GM21367 (cell line): ENCODE results near the gene SECISBP2.
"Not testable (repeated sequence)": the region's sequence is repeated elsewhere in the genome, so short reads cannot be mapped to it uniquely, and the experiment has no call there.

ENCODE experiments used
- ATAC-seq: cut with Tn5 transposase; IDR thresholded peaks from one replicate; pipeline ENCODE4 v1.9.1; 2021; ENCODE audit not compliant: unreplicated experiment

SECISBP2 gene, protein sequence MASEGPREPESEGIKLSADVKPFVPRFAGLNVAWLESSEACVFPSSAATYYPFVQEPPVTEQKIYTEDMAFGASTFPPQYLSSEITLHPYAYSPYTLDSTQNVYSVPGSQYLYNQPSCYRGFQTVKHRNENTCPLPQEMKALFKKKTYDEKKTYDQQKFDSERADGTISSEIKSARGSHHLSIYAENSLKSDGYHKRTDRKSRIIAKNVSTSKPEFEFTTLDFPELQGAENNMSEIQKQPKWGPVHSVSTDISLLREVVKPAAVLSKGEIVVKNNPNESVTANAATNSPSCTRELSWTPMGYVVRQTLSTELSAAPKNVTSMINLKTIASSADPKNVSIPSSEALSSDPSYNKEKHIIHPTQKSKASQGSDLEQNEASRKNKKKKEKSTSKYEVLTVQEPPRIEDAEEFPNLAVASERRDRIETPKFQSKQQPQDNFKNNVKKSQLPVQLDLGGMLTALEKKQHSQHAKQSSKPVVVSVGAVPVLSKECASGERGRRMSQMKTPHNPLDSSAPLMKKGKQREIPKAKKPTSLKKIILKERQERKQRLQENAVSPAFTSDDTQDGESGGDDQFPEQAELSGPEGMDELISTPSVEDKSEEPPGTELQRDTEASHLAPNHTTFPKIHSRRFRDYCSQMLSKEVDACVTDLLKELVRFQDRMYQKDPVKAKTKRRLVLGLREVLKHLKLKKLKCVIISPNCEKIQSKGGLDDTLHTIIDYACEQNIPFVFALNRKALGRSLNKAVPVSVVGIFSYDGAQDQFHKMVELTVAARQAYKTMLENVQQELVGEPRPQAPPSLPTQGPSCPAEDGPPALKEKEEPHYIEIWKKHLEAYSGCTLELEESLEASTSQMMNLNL

DNA sequence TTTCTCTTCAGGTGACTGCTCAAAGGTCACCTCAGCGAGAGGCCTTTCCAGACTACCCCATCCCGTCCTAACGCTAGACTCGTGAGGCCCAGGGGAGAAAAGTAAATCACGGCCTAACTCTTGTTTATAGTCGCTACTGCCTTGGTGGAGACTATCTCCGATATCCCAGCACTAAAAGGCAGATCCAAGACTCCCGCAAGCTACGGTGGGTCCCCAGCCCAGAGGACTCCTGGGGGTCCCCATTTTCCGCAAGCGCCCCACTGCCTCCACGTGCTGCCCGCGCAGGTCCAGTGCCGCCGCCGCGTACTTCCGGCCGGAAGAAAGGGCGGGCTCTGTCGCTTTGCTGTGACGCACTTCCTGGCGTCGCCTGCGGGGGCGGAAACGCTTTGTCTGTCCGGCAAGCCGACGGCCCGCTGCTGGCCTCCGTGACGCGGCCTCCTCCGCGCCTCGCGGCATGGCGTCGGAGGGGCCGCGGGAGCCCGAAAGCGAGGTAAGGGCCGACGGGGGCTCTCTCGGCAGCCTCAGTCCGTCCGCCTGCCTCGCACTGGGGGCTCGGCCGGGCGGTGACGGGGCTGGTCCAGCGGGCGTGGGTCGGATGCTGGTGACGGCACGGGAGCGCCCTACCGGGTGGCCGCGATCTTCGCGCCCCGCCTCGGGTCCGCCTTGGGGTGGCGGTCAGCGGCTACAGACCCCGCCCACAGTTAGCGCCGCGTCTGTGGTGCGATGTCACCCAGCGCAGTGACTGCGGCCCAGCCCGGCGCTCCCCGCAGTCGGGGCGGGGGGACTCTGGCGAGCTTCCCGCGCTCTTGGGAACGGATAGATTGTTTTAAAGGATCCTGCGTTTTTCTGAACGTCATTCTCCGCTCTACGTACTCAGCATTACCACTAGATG lies at the start of gene SECISBP2:
Gene SECISBP2 (plus strand): TSS at position 378 of the 892 bp plus-strand sequence. CDS start 77 bp downstream, at position 455.
- peak; percentile 83 for ATAC-seq

DNA sequence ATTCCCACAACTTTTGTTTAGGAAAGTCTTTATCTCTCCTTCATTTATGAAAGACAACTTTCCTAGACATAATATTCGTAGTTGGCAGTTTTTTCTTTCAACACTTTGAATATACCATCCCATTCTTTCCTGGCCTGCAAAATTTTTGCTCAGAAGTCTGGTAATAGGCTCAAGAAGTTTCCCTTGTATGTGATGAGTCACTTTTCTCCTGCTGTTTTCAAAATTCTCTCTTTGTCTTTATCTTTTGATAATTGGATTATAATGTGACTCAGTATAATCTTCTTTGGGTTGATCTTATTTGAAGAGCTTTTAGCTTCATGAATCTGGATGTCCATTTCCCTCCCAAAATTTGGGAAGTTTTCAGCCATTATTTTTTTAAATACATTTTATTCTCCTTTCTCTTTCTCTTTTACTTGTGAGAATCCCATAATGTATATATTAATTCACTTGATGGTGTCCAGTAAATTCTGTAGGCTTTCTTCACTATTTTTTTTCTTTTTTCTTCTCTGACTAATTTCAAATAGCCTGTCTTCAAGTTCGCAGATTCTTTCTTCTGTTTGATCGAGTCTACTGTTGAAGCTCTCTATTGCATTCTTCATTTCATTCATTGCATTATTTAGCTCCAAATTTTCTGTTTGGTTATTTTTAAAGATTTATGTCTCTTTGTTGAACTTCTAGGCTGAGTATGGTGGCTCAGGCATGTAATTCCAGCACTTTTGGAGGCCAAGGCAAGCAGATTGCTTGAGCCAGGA lies 44.6 kb upstream of the SECISBP2 start:
- no peak for ATAC-seq

DNA sequence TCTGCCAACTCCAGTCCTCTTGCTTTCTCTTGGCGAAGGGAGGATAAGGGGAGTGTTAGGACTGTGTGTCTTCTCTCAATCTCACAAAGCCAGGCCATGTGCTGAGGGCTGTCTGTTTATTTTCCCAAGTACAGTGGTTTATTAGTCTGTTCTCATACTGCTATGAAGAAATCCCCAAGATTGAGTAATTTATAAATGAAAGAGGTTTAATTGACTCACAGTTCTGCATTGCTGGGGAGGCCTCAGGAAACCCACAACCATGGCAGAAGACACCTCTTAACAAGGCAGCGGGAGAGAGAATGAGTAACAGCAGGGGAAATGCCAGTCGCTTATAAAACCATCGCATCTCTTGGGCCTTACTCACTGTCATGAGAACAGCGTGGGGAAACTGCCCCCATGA lies 43.5 kb upstream of the SECISBP2 start:
- ATAC-seq, result no peak

DNA sequence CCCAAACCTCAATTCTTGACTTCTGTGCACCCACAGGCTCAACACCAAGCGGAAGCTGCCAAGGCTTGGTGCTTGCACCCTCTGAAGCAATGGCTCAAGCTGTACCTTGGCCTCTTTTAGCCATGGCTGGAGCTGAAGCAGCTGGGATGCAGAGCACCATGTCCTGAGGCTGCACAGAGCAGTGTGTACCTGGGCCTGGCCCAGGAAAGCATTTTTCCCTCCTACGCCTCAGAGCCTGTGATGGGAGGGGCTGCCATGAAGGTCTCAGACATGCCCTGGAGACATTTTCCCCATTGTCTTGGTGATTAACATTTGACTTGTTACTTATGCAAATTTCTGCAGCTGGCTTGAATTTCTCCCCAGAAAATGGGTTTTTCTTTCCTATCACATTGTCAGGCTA lies 42.3 kb upstream of the SECISBP2 start:
- ATAC-seq, result not testable (repeated sequence)

DNA sequence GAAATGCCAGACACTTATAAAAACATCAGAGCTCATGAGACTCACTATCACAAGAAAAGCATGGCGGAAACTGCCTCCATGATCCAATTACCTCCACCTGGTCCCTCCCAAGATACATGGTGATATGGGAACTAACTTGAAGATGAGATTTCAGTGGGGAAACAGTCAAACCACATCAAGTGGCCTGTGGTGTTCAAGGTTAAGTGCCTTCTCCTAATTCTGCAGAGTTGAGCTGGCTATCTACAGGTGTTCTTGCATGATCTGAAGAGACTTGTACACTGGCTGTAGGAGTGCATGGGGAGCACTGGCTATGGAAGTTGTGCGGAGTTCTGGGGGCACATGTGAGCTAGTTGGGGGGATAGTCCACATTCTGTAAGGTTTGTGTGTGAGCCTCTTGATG lies 41.3 kb upstream of the SECISBP2 start:
- ATAC-seq, result no peak

DNA sequence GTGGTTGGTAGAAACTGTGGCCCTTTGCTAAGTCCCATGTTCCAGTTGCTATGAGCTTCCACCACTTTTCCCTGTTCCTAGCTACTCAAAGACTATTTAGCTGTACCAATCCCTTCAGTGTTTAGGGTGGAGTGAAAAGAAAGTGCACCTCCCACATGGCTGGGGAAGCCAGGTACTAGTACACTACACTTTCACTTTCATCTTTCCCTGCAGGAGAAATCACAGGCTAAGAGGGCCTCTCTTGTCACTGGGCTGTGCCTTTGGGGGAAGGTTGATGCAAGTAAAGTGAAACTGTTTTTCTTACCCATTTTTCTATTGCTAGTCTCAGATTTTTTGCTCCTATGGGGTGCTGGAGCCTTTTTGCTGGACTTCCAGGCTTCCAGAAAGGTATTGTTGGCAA lies 40.8 kb upstream of the SECISBP2 start:
- ATAC-seq, result no peak

DNA sequence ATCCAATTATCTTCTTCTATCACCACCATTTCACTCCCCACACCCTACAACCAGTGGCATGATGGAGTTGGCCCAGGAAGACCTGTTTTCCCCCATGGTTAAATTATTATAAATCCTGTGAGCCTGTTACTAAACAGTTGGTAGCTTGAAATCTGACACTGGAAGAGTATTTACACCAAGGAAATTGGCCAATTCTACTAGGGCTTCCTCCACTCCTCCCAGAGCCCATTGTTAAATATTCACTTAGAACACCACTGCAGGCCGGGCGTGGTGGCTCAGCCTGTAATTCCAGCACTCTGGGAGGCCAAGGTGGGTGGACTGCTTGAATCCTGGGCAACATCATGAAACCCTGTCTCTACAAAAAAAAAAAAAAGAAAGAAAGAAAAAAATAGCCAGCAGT lies 39.7 kb upstream of the SECISBP2 start:
- ATAC-seq, result no peak

DNA sequence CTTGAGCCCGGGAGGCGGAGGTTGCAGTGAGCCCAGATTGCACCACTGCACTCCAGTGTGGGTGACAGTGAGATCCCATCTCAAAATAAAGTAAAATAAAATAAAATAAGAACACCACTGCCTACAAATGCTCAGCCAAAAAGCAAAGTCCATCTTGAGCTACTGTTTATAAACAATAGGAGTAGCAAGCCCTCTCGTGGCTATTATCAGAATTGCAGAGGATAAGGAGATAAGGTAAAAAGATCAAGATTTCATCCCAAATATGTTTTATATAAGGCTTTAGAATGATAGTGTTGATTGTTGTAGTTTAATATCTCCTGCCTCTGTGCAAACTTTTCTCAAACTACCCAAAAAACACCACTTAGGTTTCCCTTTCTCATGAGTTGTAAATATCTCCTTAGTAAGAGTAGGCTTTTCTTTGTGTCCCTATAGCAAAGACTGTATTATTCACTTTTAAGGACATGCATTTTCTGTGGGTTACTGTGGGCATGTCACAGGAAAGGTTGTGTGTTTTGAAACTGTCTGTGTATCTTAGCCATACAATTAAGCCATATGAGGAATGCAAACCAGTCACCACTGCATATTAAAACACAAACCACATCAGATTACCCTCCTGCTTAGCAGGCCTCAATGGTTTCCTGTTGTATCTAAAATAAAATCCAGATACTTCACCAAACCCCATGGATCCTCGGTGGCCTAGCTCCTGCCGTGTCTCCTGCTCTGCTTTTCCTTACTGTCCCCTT lies 39.1 kb upstream of the SECISBP2 start:
- ATAC-seq, result no peak

DNA sequence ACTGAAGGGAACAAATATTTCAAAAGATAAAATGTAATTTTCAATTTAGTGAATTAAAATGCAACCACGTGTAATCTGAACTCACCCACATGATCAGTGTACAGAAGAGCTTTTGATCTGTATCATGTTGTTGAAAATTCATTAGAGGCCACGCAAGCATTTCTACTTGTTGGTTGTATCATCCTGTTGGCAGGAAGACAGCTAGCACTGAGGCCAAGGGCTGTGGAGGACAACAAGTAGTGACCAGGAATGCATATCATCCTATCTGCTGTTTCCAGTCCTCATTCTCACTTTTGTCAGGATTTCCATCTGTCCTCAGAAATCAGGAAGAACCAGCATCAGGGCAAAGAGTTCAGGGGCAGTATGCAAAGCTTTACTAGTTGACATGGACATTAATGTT lies 37.2 kb upstream of the SECISBP2 start:
- ATAC-seq, result no peak

DNA sequence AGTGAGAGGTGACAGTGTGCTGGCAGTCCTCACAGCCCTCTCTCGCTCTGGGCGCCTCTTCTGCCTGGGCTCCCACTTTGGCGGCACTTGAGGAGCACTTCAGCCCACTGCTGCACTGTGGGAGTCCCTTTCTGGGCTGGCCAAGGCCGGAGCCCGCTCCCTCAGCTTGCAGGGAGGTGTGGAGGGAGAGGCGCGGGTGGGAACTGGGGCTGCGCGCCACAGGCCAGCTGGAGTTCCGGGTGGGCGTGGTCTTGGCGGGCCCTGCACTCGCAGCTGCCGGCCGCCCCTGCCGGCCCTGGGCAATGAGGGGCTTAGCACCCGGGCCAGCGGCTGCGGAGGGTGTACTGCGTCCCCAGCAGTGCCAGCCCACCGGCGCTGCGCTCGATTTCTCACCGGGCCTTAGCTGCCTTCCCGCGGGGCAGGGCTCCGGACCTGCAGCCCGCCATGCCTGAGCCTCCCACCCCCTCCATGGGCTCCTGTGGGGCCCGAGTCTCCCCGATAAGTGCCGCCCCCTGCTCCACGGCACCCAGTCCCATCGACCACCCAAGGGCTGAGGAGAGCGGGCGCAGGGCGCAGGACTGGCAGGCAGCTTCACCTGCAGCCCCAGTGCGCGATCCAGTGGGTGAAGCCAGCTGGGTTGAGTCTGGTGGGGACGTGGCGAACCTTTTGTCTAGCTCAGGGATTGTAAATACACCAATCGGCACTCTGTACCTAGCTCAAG lies 35.9 kb upstream of the SECISBP2 start:
- ATAC-seq, result not testable (repeated sequence)

DNA sequence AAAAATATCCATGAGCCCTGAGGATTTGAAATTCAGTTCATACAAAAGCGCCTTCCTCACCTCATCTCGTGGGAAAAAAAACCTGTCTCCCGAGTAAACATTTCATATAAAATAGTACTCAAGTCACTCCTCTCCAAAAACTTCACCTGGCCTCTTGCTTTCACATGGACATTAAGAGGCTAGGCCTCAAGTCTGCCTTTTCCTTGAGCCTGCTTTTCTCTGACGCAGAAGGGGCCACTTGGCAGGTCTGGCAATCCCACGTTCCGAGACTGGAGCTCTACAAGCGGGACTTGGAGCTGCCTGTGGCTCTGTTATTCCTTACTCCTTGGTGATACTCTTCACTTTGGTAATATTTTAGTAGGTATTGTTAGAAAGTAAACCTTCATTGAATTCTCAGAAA lies 34.2 kb upstream of the SECISBP2 start:
- ATAC-seq, result no peak

DNA sequence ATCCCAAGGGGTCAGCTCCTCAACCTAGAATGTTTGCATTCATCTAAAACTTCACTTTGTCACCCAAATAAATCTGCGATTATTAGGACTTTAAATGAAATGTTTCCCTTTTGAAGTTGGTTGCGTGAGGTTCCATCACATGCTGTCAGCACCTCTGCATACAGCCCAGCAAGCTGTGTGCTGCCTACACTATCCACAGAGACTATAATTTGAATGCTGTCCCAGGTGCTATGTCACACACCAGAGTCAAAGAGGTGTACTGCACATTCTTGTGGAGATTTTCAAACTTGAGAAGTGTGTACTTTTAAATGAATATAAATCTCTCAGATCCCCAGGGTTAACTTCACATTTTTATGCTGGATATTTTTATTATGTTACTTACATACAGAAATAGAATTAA lies 26.6 kb upstream of the SECISBP2 start:
- ATAC-seq, result no peak

DNA sequence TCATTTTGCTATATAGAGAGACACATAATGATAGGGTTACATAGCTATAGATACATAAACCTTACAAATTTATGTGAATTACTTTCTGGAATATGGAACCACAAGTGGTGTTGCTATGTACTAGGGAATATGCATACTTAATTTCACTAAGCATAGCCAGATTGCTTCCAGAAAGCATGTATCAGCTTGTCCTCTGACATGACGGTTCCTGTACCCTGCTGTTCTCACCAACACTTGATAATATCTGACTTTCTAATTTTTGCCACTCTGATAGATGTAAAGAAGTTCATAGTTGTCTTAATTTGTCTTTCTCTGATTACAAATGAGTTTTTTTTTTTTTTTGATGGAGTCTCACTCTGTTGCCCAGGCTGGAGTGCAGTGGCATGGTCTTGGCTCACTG lies 25.3 kb upstream of the SECISBP2 start:
- ATAC-seq, result no peak

DNA sequence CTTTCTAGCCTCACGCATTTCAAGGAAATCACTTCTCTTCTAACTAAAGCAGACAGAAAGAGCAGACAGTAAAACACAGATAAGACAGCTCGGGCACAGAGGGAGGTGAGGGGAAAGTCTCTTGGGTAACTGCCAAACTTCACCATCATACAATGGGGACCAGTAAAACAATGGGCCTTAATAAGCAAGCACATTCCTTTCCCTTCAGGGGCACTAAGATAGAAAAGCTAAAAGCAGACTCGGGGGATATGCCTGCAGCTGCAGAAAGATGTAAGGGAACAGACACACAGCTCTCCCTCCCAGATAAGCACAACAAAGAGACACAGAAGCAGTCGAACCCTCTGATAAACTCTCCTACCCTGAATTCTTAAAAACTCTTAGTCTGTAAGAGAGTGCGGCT lies 22.9 kb upstream of the SECISBP2 start:
- no peak for ATAC-seq

DNA sequence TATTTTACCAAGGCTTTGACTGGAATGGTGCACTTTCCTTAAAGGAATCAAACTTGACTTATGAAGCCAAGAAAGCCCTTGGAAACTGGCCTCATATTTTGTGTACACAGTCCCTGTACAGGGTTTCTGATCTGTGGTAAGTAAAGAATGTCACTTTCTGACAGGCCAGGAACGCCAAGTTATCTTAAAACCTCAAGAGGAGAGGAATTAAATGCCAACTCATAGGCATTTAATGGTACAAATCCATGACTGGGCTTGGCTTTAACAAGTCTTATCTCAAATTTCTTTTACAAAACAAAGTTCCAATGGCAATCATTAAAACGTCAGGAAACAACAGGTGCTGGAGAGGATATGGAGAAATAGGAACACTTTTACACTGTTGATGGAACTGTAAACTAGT lies 16.3 kb upstream of the SECISBP2 start:
- ATAC-seq, result not testable (repeated sequence)

DNA sequence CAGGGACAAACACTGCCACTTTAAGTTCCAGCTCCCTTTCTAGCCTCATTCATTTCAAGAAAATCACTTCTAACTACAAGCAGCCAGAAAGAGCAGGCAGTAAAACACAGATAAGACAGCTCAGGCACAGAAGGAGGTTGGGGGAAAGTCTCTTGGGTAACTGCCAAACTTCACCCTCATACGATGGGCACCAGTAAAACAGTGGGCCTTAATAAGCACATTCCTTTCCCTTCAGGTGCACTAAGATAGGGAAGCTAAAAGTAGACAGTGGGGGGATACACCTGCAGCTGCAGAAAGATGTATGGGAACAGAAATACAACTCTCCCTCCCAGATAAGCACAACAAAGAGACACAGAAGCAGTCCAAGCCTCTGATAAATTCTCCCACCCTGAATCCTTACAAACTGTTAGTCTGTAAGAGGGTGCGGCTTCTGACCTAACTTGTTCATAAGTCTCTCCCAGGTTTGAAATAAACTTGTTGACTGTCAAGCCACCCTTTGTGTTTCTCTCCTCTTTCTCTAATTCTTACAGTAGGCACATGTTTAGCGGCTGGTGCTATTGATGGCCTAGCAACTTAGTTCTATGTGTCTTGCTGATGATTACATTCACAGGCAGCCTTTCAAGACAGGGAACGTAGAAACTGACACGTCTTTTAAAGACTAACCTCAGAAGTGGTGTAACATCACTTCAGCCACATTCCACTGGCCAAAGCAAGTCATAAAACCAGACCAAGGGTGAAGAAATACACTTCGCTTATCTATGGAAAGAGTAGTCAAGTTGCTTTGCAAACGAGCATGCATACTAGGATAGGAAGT lies 14.1 kb upstream of the SECISBP2 start:
- no peak for ATAC-seq

DNA sequence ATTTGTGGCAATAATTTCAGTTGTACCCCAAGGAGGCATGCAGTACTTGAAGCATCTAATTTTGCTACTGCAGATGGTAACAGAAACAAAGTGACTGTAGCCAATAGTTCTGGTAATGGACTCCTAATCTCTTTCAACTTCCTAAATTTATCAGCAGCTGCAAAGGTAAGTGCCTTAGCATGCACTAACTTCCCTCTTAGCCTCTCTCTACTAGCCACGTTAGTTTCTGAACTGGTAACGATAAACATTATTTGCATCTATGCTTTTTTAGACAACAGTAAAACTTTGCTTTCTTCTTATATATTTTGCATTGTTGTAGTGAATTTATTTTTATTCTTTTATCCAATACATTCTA lies 13.5 kb upstream of the SECISBP2 start:
- ATAC-seq, result no peak

DNA sequence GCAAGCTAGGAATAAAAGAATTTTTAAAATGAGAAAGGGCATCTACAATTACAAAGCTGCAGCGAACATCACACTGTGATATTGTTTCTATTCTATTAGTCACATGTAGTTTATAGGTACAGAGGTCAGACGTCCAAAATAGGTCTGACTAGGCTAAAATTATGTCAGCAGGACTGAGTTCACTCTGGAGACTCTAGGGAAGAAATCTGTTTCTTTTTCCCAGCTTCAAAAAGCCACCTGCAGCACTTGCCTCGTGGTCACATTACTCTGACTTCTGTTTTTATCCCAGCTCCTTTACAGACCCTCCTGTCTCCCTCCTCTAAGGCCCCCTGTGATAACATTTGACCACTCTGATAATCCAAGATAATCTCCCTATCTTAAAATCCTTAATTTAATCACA lies 12.4 kb upstream of the SECISBP2 start:
- ATAC-seq, result no peak
